DMS 273 treated with DMSO at 0.1 percent for 48 hours (cell line): ENCODE data around the gene EPHB4.

ENCODE experiments used
- DNase-seq: peaks from one replicate; lab custom pipeline; 2025; lab: John Stamatoyannopoulos, UW

The EPHB4 gene

GRCh38 chr7:100854146-100854895, 27.0 kb upstream of the EPHB4 start:
- DNase-seq = no peak

- DNase-seq = peak; percentile 86
Observed at GRCh38 chr7:100852048-100852872, 24.9 kb upstream of the EPHB4 start, which contains the start of gene SLC12A9. Gene SLC12A9, plus strand, starts transcription at chr7:100852713. Its CDS starts 1,485 bp downstream, at chr7:100854198.

- DNase-seq = no peak
Observed at GRCh38 chr7:100847360-100847759, 20.0 kb upstream of the EPHB4 start.

GRCh38 chr7:100840470-100841100, 13.3 kb upstream of the EPHB4 start:
- no peak for DNase-seq

GRCh38 chr7:100839361-100839760, 12.0 kb upstream of the EPHB4 start:
- DNase-seq = no peak

- DNase-seq = peak; percentile 80
Observed at GRCh38 chr7:100837099-100837836, 9.9 kb upstream of the EPHB4 start.

GRCh38 chr7:100836812-100837098, 9.4 kb upstream of the EPHB4 start:
- DNase-seq = no peak

GRCh38 chr7:100835903-100836811, 8.8 kb upstream of the EPHB4 start:
- no peak for DNase-seq

GRCh38 chr7:100832281-100832633, 4.9 kb upstream of the EPHB4 start:
- no peak for DNase-seq

GRCh38 chr7:100830396-100830795, 3.1 kb upstream of the EPHB4 start:
- DNase-seq = no peak

- no peak for DNase-seq
Observed at GRCh38 chr7:100829150-100829716, 1.9 kb upstream of the EPHB4 start.

GRCh38 chr7:100826514-100827329, 601 bp downstream of the EPHB4 start:
- no peak for DNase-seq

GRCh38 chr7:100825751-100826513, 1.4 kb downstream of the EPHB4 start:
- DNase-seq = no peak

GRCh38 chr7:100825215-100825671, 2.1 kb downstream of the EPHB4 start:
- DNase-seq = no peak

GRCh38 chr7:100824499-100825214, 2.7 kb downstream of the EPHB4 start:
- DNase-seq = no peak

GRCh38 chr7:100823534-100823933, 3.8 kb downstream of the EPHB4 start:
- DNase-seq = no peak

GRCh38 chr7:100823140-100823525, 4.2 kb downstream of the EPHB4 start:
- no peak for DNase-seq
